Stimulated activated naive CD8-positive, alpha-beta T cell treated with anti-CD3 and anti-CD28 coated beads, Interleukin-15, amount 100 ng/mL, for 72 hours (primary cell): ENCODE measurements around the gene IL6.

ENCODE experiments used
- ATAC-seq: fragments of 150-1000 bp; cut with Tn5 transposase; 2 replicates; pipeline ENCODE4 v1.10.0; 2021; ENCODE audit warnings: mild to moderate bottlenecking, moderate library complexity
- DNase-seq, 2 donors: peaks; one replicate each; pipeline ENCODE4 v3.0.0; 2021 to 2022
- H3K27ac Mint-ChIP-seq, 2 donors: one replicate each; pipeline ENCODE4 v1.8.0; 2022; ENCODE audit warnings: mild to moderate bottlenecking in 2 of 2, mixed read lengths in 2 of 2, moderate library complexity in 2 of 2
- H3K27me3 Mint-ChIP-seq: one replicate; pipeline ENCODE4 v1.8.0; 2022; ENCODE audit warnings: mixed read lengths
- H3K4me1 Mint-ChIP-seq: one replicate; pipeline ENCODE4 v1.8.0; 2022; ENCODE audit warnings: mild to moderate bottlenecking, mixed read lengths
- H3K4me3 Mint-ChIP-seq, 2 donors: one replicate each; pipeline ENCODE4 v1.8.0; 2022; ENCODE audit warnings: mild to moderate bottlenecking in 2 of 2, mixed read lengths in 2 of 2, moderate library complexity in 1 of 2
- H3K9me3 Mint-ChIP-seq, 2 donors: one replicate each; pipeline ENCODE4 v1.8.0; 2022; ENCODE audit warnings: mixed read lengths in 2 of 2

IL6 gene

GRCh38 chr7:22715969-22716368 is 11.0 kb upstream of the IL6 start:
- Mint-ChIP-seq H3K9me3 (no peaks in the 10 kb centered on the region), H3K27me3 (peaks cover 60% of the 10 kb centered on the region), H3K4me1 (peaks cover 7% of the 10 kb centered on the region), H3K27ac (no peak overlapping the region), H3K4me3 (no peak overlapping the region)
- DNase-seq = no peak
- ATAC-seq = no peak

DNA sequence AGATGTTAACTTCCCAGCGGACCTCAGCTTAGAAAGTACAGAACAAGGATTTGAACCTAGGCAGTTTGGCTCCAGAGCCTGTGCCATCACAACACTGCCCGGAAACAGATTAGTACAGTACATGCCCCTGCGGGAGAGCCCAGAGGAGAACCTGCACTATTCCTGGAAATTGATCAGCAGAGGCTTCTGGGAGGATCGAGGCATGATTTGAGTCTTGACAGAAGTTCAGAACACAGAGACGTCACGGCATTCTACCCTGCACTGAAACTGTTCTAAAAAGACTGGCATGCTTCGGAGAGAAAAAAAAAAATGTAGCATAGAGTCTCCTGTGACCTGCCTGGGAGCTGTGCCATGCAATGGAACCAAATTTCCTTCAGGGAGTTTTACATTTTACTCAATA is 9.2 kb upstream of the IL6 start:
- no peak for DNase-seq
- Mint-ChIP-seq H3K9me3 (no peaks in the 10 kb centered on the region), H3K27ac (no peak overlapping the region), H3K27me3 (peaks cover 54% of the 10 kb centered on the region), H3K4me1 (peaks cover 5% of the 10 kb centered on the region), H3K4me3 (no peak overlapping the region)
- ATAC-seq = no peak

GRCh38 chr7:22718200-22718711 is 8.7 kb upstream of the IL6 start:
- no peak for DNase-seq
- Mint-ChIP-seq H3K4me1 (peaks cover 6% of the 10 kb centered on the region), H3K4me3 (no peak overlapping the region), H3K9me3 (no peaks in the 10 kb centered on the region), H3K27ac (no peak overlapping the region), H3K27me3 (peaks cover 56% of the 10 kb centered on the region)
- ATAC-seq = no peak

GRCh38 chr7:22718911-22719420 is 8.0 kb upstream of the IL6 start:
- H3K4me1 Mint-ChIP-seq = peaks cover 11% of the 10 kb centered on the region
- no peak overlapping the region for H3K4me3 Mint-ChIP-seq
- H3K27me3 Mint-ChIP-seq = peaks cover 63% of the 10 kb centered on the region
- ATAC-seq (no peak), DNase-seq (no peak)
- H3K9me3 Mint-ChIP-seq = no peaks in the 10 kb centered on the region
- no peak overlapping the region for H3K27ac Mint-ChIP-seq

DNA sequence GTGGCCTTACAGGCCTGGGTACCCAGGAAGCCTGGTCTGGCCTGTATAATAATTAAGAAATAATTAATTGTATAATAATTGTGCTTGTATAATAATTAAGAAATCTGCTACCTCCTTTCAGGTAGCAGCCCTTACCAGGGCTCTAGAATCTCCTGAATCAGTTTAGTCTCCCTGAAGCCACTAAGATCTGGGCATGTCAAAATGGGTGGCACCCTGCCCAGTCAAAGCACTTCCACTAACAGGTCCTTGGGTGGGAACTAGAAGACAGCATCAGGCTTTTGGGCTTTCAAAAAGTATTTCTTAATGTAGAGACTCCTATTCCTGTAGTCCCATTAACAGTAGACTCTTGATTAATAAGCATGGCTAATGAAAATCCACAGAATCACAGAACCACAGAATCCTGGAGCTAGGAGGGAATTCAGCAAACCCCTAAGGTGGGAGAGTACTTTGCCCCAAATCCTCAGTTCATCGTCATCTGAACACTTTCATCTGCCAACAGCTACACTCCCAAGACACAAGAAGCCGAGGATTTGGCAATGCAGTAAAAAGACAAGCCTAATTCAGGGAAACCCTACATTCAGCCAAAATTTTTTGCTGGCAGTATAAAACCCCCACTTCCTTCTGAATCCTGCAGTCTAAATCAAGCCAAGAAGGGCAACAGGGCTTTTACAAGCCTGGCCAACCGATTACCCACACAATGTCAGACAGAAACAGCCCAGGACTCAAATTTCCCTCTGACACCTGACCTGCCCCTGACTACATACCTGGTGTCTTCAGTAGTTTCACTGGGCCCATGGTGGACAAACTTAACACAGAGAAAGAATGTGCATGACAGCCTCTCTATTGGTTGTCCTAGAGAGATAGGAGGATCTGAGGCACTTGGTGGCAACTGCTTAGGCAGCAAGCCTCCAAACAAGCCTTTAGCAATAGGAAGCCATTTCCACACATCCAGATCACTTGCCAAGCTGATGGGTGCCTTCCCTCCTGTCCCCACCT is 5.9 kb upstream of the IL6 start:
- H3K27ac Mint-ChIP-seq = no peak overlapping the region
- peaks cover 67% of the 10 kb centered on the region for H3K27me3 Mint-ChIP-seq

GRCh38 chr7:22722536-22723180 is 4.3 kb upstream of the IL6 start:
- Mint-ChIP-seq H3K9me3 (no peaks in the 10 kb centered on the region), H3K4me1 (peaks cover 34% of the 10 kb centered on the region)

More for the DNA sequence above, 5.9 kb upstream of the IL6 start:
- Mint-ChIP-seq H3K4me1 (peaks cover 19% of the 10 kb centered on the region), H3K4me3 (no peak overlapping the region), H3K9me3 (no peaks in the 10 kb centered on the region)
- no peak for ATAC-seq
- DNase-seq = no peak

GRCh38 chr7:22723181-22723601 is 3.8 kb upstream of the IL6 start:
- no peak overlapping the region for H3K27ac Mint-ChIP-seq
- peaks cover 35% of the 10 kb centered on the region for H3K4me1 Mint-ChIP-seq
- peaks cover 78% of the 10 kb centered on the region for H3K27me3 Mint-ChIP-seq
- no peak for ATAC-seq
- no peak for DNase-seq
- no peak overlapping the region for H3K4me3 Mint-ChIP-seq
- no peaks in the 10 kb centered on the region for H3K9me3 Mint-ChIP-seq

More at GRCh38 chr7:22722536-22723180, 4.3 kb upstream of the IL6 start:
- no peak overlapping the region for H3K4me3 Mint-ChIP-seq
- ATAC-seq (no peak), DNase-seq (no peak)
- H3K27me3 Mint-ChIP-seq = peaks cover 78% of the 10 kb centered on the region
- H3K27ac Mint-ChIP-seq = no peak overlapping the region

DNA sequence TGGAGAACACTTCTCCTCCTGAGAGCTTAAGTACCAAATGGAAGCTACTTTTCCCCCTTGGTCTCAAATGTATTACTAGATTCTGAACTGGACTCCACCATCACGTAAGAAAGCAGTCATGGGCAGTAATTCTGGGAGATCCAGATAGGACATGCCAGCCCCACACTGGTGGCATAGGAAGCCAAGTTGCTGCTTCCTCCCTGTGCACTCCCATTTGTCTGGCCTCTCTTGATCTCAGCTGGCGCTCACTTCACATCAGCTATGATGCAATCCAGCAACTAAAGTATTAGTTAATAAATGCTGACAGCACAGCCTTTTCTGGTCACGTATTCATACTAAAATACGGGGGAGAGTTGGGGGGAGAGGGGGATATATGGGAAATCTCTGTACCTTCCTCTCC is 3.4 kb upstream of the IL6 start:
- no peak overlapping the region for H3K27ac Mint-ChIP-seq
- no peak for DNase-seq

GRCh38 chr7:22724861-22725260 is 2.1 kb upstream of the IL6 start:
- no peak for ATAC-seq
- no peak for DNase-seq
- H3K27ac Mint-ChIP-seq = no peak overlapping the region
- peaks cover 35% of the 10 kb centered on the region for H3K4me1 Mint-ChIP-seq
- no peak overlapping the region for H3K4me3 Mint-ChIP-seq
- H3K9me3 Mint-ChIP-seq = no peaks in the 10 kb centered on the region
- peaks cover 77% of the 10 kb centered on the region for H3K27me3 Mint-ChIP-seq

More for the DNA sequence above, 3.4 kb upstream of the IL6 start:
- ATAC-seq = no peak
- peaks cover 35% of the 10 kb centered on the region for H3K4me1 Mint-ChIP-seq
- H3K4me3 Mint-ChIP-seq = no peak overlapping the region
- no peaks in the 10 kb centered on the region for H3K9me3 Mint-ChIP-seq
- peaks cover 78% of the 10 kb centered on the region for H3K27me3 Mint-ChIP-seq

GRCh38 chr7:22725585-22725984 is 1.4 kb upstream of the IL6 start:
- no peak for ATAC-seq
- H3K4me1 Mint-ChIP-seq = peaks cover 35% of the 10 kb centered on the region
- H3K27me3 Mint-ChIP-seq = peaks cover 75% of the 10 kb centered on the region
- no peaks in the 10 kb centered on the region for H3K9me3 Mint-ChIP-seq
- no peak overlapping the region for H3K4me3 Mint-ChIP-seq
- no peak overlapping the region for H3K27ac Mint-ChIP-seq
- DNase-seq = no peak

GRCh38 chr7:22726345-22726906 is 574 bp upstream of the IL6 start:
- Mint-ChIP-seq H3K27ac (no peak overlapping the region), H3K4me3 (peak overlapping the region; percentile 40 to 61), H3K4me1 (peaks cover 41% of the 10 kb centered on the region), H3K9me3 (no peaks in the 10 kb centered on the region), H3K27me3 (peaks cover 83% of the 10 kb centered on the region)
- ATAC-seq (peak; percentile 89), DNase-seq (peak; percentile 48 to 58)

DNA sequence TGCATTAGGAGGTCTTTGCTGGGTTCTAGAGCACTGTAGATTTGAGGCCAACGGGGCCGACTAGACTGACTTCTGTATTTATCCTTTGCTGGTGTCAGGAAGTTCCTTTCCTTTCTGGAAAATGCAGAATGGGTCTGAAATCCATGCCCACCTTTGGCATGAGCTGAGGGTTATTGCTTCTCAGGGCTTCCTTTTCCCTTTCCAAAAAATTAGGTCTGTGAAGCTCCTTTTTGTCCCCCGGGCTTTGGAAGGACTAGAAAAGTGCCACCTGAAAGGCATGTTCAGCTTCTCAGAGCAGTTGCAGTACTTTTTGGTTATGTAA is 675 bp downstream of the IL6 start:
- DNase-seq = no peak
- H3K9me3 Mint-ChIP-seq = no peaks in the 10 kb centered on the region
- H3K4me1 Mint-ChIP-seq = peaks cover 41% of the 10 kb centered on the region
- H3K4me3 Mint-ChIP-seq = peak overlapping the region; percentile 51 to 74
- H3K27ac Mint-ChIP-seq = no peak overlapping the region
- H3K27me3 Mint-ChIP-seq = peaks cover 83% of the 10 kb centered on the region
- ATAC-seq = no peak

GRCh38 chr7:22728401-22729029 is 1.5 kb downstream of the IL6 start:
- Mint-ChIP-seq H3K9me3 (no peaks in the 10 kb centered on the region), H3K4me1 (peaks cover 34% of the 10 kb centered on the region), H3K27ac (no peak overlapping the region), H3K4me3 (no peak overlapping the region), H3K27me3 (peaks cover 74% of the 10 kb centered on the region)
- DNase-seq = no peak
- ATAC-seq = no peak

- Mint-ChIP-seq H3K27me3 (peaks cover 69% of the 10 kb centered on the region), H3K4me1 (peaks cover 37% of the 10 kb centered on the region), H3K9me3 (no peaks in the 10 kb centered on the region)
Measured at GRCh38 chr7:22729180-22729825, 2.3 kb downstream of the IL6 start.

More at GRCh38 chr7:22729180-22729825, 2.3 kb downstream of the IL6 start:
- Mint-ChIP-seq H3K27ac (no peak overlapping the region), H3K4me3 (no peak overlapping the region)
- ATAC-seq (no peak), DNase-seq (no peak)
